GM19452 (cell line): ENCODE data around the gene SLBP.

Experiments
- ATAC-seq: cut with Tn5 transposase; IDR thresholded peaks from one replicate; pipeline ENCODE4 v1.9.1; 2021; ENCODE audit not compliant: unreplicated experiment

Gene SLBP

DNA sequence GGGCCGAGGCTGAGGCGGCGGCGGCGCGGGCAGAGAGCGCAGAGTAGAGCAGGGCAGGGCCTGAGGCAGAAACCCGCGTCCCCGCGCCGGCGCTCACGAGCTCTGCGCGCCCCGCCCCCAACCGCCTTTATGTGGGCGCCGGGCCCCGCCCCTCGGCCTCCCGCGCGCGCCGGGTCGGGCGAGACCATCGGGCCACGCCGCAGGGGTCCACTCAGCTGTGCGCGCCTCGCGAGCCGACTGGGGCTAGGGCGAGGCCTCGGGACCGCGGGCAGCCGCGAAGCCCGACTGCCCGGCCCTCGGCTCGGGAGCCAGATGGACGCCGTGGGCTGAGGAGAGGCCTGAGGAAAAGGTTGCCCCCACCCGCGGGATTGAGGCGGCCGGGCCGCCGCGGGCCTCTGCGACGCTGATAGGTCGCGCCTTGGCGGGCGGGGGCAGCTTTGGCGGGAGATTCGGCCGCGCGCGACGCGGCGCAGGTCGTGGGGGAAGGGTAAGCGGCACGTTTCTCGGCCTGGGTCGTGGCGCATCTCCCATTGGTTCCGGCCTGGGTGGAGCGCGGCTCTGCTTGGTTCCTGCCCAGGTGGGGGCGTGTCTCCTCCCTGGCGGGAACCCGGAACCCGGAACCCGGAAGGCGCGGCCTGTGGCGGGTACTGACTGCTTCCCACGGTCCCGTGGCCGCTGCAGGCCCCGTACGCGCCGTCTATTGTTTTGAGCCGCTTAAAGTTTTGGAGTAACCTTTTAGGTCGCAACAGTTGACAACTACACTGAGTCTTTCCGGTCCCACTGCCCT, at the start of gene SLBP:
TSS of gene SLBP (minus strand) at position 104 of the 787 bp plus-strand sequence. CDS start 131 bp downstream, outside the sequence.
- peak; percentile 70 for ATAC-seq

DNA sequence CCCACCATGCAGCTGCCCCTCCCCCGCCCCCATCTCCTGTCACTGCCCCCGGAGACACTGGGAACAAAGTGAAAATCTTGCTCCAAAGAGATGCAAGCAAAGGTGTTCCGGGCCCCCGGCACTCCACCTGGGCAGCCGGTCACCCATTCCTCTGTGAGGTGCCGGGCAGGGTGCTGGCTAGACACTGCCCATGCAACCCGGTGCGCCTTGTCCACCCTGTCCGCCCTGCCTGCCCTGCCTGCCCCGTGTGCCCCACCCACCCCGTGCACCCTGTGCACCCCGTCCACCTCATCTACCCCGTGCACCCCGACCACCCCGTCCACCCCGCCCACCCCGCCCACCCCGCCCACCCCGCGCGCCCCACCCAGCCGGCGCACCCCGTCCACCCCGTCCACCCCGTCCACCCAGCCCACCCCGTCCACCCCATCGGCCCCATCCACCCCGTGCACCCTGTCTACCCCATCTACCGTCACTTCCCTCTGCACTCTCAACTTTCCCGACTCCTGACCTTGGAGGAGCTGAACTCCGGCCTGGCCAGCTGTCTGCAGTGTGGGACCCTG, 49.1 kb upstream of the SLBP start:
- ATAC-seq = no peak

DNA sequence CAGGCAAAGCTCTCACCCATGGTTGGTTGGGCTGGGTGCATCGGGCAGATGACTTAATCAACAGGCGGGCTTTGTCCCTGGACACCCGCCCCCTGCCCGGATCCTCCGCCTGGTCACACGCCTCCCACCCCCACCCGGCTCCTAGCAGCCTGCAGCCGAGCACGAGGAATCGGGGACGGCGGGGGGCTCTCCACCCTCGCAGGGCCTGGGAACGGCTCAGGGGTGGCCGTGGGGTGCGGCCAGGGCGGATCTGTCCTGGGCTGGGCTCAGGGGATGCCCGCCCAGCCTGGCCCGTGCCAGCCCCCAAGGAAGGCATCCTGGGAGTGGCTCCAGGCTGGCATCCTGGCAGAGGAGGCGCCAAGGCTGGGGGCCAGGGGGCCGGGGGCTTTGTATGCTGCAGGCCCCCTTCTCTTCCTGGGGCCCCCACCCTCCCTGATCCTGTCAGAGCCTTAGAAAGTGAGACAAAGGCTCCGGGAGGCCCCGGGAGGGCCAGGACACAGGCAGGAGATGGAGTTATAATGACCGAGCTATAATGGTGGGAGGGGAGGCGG, 48.5 kb upstream of the SLBP start:
- ATAC-seq = no peak

DNA sequence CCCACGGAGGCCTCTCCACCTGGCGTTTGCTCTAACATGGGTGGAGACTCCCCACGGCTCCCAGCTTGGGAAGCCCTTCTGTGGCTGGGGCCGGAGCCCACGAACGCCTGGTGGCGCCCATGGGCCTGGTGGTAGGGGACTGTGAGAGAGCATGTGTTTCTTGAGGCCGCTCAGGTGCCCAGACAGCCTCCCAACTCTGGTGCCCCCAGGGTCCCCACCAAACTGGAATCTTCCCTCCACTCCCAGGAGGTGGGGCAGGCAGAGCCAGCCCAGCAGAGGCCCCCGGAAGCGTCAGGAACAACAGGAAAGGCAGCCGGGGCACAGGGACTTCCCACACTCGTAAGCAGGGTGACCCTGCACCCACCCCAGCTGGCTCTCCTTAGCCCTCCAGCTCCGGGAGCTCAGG, 47.7 kb upstream of the SLBP start:
- ATAC-seq = no peak

DNA sequence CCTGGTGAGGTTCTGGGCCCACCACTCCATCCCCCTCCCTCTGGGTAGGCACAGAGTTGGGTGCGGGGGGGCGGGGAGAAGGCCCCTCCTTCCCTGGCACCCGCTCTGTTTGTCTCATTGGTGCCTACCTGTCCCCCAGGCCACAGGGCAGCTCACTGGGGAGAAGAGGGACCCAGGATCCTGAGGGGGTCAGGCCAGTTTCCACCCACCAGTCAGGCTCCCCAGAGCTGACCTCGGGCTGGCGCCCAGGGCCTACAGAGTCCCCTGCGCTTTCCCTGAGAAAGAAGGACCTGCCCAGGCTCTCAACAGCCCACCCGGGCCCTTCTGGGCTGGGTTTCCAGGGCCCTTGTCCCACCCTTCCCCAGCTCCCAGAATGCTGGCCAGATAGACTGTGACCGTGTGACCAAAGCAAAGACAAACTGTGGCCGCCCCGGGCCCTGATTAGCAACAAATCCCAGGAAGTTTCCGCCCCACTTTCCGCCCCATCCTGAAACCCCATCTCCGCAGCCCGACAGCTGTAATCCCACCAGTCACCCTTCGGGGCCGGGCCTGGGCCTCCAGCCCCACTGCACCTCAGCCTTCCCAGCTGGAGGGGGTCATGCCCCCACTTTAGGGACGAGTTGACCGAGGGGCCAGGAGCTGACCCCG, 47.2 kb upstream of the SLBP start:
- ATAC-seq = no peak

DNA sequence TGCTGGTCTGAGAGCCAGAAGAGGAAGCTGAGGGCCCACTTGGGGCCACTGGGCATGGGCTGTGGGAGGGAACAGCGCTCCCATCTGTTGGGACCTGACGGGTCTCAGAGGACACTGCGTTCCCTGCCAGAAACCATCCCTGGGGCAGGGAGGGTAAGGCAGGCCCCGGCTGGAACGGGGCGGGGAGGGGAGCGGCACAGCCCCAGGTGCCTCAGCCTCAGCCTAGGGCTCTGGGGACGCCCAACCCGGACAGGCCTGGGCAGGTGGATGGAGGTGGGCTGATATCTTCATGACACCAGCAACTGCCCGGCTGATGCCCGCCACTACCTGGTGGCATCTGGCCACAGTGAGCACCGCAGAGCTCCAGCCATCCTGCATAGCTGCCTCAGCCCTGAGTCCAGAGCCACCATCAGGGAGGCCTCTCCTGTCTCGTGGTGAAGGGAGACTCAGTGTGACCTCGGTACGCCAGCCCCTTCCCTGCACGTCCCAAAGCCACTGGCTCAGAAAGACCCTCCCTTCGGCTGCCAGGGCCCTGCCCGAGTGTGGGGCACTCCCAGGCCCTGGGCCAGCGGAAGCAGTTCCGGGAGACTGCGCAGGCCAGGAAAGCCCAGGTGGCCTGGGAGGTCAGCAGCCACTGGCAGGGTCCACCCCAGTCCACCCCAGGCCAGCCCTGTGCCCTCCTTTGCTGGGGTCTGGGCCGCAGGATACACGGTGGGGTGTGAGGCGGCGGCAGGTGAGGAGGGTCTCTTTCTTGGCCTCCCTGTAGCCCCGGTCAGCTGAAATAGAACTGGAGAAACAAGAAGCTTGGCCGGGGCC, 46.4 kb upstream of the SLBP start:
- ATAC-seq = no peak

DNA sequence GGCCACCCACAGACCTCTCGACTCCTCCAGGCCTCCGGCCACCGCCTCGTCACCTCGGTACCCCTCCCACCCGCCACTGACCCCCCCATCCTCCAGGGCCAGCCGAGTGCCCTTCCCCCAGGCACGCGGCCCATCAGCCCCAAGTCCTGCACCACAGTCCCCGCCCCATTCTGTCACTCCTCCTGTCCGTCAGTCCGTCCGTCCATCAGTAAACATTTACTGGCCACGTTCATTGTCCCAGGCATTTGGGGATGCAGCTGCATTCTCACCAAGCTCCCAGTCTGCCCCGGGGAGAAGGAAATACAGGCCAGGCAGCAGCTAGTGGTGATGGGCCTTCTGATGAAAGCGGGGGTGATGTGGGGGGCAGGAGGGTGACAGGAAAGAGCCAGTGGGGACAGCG, 45.7 kb upstream of the SLBP start:
- ATAC-seq = no peak

DNA sequence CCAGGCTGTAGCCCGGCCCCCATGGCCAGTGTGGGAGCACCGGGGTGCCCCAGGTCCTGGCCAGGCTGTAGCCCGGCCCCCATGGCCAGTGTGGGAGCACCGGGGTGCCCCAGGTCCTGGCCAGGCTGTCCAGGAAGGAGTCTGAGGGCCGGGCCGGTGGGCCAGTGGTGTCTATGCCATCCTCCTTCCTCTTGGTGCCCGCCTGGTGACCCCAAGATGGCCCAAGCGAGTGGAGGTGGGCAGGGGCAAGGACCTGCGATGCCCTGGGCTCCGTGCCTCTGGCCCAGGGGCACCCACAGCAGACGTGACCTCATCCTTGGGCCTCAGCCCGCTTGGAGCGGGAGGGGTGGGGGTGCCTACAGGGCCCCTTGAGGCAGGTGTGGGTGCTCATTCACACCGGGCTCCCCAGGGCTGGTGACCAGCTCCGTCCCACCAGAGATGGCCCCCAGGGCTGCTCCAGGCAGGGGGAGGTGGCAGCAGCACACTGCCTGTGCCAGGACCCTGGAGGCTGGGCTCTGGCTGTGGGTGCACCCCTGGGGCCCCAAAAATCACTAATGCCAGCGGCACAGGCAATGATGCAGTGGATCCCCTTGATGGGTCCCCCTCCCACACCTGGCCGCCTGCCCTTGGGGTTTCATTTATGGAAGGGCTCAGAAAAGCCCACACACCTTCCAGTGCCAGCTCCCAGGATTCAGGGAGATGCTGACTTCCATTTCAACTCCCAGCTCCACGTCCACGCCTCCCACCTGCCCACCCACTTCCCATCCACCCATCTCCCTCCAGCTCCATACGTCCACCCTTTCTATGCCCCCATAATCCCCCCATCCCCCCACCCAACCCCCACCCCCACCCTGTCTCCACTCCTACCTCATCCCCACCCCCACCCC, 45.0 kb upstream of the SLBP start:
- ATAC-seq = no peak

DNA sequence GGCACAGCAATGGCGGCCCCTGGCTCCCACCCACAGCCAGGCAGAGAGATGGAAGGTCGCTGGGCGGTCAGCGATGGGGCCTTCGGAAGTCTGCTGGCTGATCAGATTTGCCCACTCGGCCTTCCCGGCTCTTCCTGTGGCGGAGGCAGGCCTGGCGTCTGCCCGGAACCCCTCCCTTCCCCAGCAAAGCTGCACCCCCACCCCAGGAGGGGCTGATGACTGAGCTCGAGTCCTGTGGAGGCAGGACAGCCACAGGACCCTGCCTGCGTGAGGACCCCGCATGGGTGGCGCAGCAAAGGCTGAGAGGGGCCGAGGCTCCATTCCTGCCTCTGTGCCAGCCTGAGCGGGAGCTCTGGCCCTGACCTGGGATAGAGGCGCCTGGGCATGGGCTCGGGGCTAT, 44.0 kb upstream of the SLBP start:
- no peak for ATAC-seq

DNA sequence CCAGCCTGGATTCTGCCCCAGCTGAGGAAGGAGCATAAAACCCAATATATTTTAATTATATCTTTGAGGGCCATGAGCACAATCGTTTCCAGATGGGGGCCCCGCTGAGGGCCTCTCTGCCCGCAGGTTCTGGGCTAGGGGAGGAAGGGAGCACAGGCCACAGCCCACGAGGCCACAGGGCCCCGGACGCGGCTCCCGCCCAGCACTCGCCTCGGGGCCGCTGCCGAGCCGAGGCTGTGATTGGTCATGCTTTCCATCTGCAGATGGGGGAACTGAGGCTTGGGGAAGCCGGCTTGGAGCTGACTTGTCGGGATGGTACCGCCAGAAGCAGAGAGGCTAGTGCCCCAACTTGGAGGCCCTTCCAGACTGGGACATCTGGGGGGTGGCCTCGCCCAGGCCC, 43.2 kb upstream of the SLBP start:
- ATAC-seq = no peak

DNA sequence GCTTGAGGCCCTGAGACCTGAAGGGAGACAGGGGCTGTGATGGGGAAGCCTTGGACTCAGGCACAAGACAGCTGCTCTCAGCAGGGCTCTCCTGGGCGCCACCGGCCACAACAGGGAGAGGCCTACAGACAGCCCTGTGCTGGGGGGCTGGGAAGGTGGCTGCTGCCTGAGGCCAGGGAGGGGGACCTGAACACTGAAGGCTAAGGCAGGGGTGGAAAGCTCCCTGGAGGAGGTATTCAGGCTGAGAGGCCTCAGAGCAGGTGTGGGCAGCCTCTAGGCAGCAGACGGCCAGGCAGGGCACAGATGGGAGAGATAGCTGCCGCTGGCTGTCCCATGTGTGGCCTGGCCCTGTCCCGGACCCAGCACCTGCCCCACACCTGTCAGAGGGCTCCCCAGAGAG, 42.2 kb upstream of the SLBP start:
- no peak for ATAC-seq

DNA sequence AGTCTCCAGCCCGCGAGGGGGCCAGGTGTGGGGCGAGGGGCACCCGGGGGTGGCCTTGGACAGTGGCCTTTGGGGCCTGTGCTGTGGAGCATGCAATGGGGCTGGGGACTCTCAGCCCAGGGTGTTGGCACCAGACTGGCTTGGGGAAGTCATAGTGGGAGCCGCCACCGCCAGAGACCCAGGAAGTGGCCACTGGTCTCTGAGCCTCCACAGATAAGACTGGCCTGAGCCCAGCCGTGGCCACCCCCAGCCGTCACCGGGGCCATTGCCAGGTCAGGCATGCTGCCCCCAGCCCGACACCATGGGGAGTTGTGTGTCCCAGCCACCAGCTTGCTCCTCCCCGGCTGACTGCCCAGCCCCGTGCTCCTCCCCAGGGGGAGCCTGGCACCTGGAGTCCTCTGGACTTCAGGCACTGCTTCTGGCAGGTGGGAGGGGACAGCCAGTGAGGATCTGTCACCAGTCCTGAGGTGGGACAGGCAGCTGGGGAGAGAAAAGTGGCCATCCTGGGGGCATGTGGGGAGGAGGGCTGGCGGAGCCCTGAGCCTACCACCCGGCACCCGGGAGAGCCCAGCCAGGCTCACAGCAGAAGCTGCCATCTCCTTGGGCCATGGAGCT, 41.7 kb upstream of the SLBP start:
- ATAC-seq = no peak

DNA sequence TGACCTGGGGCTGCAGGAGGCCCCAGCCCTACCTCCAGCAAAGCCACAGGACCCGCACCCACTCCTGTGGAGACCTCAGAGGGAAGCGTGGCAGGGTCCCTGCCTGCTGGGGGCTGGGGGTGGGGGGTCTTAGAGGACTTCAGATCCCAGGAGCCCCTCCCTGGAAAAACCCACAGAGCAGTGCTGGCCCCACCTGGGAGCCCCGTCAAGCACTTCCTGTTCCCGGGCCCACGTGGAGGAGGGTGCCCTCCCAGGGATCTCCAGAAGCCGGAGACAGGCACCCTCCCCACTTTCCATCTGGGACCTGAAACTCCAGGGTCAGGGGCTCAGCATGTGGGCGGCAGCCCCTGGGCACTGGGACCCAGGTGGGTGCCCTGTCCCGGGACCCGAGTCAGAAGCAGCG, 41.2 kb upstream of the SLBP start:
- ATAC-seq = no peak

DNA sequence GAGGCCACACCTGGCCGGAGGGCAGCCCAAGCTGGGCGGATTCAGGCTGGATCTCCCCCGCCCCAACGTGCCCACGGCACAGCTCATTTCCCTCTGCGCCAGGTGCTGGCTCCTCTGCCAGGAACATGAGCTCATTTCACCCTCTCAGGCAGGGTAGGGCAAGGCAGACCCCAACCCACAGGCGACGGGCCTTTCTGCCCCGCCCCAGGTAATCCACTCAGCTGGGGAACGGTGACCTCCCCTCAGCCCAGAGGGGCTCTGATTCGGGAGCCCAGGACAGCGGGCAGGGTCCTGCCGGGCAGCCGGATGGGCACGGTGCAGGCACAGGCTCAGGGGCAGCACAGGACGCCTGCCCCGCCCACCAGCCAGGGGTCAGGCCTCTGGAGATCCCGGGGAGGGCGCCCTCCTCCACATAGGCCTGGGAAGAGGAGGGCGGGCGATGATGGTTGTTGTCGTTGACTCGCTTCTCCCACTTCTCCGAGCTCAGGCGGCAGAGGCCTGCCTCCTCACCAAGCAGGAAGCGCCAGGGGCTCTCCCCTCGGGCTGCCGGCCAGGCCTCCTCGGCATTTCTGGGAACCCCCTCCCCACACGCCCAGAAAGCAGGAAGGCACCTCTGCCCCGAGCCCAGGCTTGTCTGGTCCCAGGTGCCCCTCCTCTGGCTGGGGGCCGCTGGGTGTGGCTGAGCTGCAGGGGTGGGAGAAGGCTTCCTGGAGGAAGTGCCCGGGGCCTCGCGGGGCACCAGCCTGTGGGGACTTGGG, 40.3 kb upstream of the SLBP start:
- ATAC-seq = no peak

DNA sequence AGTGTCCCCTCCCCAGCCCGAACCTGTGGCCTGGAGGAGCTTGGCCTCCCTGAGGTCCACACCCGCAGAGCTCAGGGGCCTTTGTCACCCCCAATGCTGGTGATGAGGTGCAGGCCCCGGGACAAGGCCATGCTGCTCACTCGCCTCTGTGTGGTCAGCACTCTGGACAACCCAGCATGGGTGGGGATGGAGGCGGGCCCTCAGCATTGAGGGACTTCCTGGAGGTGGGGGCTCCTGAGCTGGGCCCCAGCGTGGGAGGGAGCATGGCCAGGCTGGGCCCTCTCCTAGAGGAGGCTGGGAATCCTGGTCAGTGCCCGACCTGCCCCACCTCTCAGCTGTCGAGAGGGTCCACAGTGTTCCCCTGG, 39.8 kb upstream of the SLBP start:
- no peak for ATAC-seq

DNA sequence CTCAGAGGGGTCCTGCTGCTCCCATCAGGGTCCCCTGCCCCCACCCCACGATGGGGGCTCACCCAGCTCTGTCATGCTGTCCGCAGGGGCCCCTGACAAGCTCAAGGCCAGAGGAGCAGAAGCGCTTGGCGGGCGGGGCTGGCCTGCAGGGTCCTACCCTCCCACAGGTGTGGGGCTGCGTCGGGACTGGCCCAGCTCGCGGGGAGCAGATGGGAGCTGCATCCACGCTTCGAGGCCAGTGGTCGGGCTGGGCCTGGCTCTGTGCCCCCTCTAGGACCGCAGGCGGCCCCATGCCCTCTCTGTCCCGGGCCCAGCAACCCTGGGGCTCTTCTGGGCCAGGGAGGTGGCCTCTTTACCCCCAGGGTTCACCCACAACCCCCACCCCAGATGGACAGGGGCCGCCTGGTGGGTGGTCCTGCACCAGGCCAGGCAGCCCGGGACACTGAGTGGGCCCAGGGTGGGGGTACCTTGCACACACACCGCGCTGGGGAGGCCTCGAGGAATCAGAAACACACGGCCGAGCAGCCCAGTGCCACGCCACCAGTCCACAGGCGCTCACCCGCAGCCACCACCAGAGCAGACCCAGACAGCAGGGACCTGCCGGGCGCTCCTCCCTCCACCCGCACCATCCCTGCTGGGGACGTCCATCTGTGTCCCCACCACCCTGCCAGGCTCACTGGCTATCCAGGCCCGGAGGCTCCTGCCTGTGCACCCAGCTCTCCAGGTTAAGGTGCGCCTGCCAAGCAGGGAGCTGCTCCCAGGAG, 39.2 kb upstream of the SLBP start:
- ATAC-seq = no peak

DNA sequence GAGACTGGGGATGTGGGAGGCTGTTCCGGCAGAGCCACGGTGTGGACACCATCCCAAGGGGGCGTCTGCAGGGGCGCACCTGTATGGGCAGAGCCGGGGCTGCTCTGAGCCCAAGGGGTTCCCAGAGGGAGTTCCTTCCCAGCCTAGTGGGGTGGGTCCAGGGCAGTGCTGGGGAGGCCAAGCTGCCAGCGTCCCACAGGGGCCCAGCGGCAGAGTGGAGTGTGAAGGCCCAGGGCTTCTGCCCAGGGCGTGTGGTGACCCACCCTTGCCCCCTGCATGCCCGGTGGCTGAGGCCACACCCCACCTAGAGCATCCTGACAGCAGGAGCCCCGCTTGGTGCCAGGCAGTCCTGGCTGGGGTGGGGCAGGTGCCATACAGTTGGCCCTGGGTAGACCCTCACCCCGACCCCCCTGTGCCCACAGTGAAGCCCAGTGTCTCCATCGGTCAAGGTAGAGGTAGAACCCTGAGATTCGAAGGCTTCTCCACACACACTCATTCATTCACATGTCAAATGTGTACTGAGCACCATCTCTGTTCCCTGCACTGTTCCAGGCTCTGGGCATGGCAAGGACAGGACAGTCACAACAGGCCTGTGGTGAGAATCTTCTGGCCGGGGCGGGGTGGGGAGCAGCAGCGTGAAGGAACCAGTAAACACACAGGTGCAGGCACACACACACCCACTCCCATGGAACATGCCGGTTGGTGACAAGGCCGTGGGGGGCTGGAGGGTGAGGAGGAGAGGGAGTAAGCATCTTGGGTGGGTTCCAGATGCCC, 38.4 kb upstream of the SLBP start:
- no peak for ATAC-seq

DNA sequence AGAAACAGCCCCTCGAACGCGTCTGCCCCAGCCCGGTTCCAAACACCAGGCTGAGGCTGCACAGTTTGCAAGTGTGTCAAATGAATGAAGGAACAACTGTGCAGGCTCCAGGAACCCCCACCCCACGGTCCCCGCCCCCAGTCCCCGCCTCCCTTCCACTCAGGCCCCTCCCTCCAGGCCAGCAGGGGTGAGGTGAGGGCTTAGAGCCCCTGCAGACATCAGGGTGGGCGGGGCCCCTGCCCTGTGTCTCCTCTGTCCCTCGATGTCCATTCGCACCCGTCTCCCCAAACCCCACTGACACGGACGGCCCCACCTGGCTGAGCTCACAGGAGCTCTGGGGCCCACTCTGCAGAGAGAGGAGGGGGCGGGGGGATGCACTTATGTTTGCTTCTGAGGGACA, 37.7 kb upstream of the SLBP start:
- ATAC-seq = no peak
